ENCODE results near the gene ARAF. TPM values are rescaled to one million over a fixed set of nuclear protein-coding genes. Genes with fewer than 3 reads are reported as not detected.
A peak's percentile ranks its signal among the peaks of the same experiment; 100 is the strongest.

The ARAF gene
- total RNA-seq, 1 donor from 2014 or later, result 66.8 TPM

DNA sequence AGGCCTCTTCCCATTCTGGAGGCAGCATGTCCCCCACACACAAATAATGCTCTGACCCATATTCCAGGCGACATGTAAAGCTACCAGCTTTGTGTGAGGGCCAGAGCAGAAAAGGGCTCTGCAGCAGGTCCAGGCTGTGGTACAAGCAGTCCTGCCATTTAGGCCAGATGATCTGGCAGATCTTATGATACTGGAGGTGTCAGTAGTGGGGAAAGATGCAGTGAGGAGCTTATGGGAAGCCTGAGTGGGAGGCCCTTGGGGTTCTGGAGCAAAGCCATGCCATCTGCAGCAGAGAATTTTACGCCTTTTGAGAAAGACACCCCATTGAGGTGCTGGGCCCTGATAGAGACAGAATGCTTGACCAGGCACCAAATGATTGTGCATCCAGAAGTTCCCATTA lies 50.9 kb downstream of the ARAF start:
- TF ChIP-seq, protein P1, sequence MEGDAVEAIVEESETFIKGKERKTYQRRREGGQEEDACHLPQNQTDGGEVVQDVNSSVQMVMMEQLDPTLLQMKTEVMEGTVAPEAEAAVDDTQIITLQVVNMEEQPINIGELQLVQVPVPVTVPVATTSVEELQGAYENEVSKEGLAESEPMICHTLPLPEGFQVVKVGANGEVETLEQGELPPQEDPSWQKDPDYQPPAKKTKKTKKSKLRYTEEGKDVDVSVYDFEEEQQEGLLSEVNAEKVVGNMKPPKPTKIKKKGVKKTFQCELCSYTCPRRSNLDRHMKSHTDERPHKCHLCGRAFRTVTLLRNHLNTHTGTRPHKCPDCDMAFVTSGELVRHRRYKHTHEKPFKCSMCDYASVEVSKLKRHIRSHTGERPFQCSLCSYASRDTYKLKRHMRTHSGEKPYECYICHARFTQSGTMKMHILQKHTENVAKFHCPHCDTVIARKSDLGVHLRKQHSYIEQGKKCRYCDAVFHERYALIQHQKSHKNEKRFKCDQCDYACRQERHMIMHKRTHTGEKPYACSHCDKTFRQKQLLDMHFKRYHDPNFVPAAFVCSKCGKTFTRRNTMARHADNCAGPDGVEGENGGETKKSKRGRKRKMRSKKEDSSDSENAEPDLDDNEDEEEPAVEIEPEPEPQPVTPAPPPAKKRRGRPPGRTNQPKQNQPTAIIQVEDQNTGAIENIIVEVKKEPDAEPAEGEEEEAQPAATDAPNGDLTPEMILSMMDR (IDR thresholded peaks at IDR 0.05), result no peak
- Mint-ChIP-seq H3K4me3 (ENCODE audit: unreplicated experiment) (no peak overlapping the region), H3K9me3 (ENCODE audit: unreplicated experiment) (no peaks in the 10 kb centered on the region), H3K36me3 (ENCODE audit: unreplicated experiment) (no peaks in the 10 kb centered on the region), H3K27ac (ENCODE audit: unreplicated experiment) (no peak overlapping the region), H3K27me3 (ENCODE audit: unreplicated experiment) (peaks cover 9% of the 10 kb centered on the region), H3K4me1 (ENCODE audit: unreplicated experiment) (peaks cover 2% of the 10 kb centered on the region)
- no peak for DNase-seq (ENCODE audit: extremely low spot score, unreplicated experiment)

- no peak for DNase-seq (ENCODE audit: extremely low spot score, unreplicated experiment)
- Mint-ChIP-seq H3K4me3 (ENCODE audit: unreplicated experiment) (no peak overlapping the region), H3K27me3 (ENCODE audit: unreplicated experiment) (peaks cover 12% of the 10 kb centered on the region), H3K27ac (ENCODE audit: unreplicated experiment) (no peak overlapping the region), H3K36me3 (ENCODE audit: unreplicated experiment) (no peaks in the 10 kb centered on the region), H3K4me1 (ENCODE audit: unreplicated experiment) (peaks cover 2% of the 10 kb centered on the region), H3K9me3 (ENCODE audit: unreplicated experiment) (no peaks in the 10 kb centered on the region)
- TF ChIP-seq, protein P1 (IDR thresholded peaks at IDR 0.05), result no peak
Observed at GRCh38 chrX:47612418-47612817, 51.4 kb downstream of the ARAF start.

GRCh38 chrX:47613082-47613481 lies 52.1 kb downstream of the ARAF start:
- H3K4me3 Mint-ChIP-seq (ENCODE audit: unreplicated experiment), result no peak overlapping the region
- no peaks in the 10 kb centered on the region for H3K36me3 Mint-ChIP-seq (ENCODE audit: unreplicated experiment)
- H3K4me1 Mint-ChIP-seq (ENCODE audit: unreplicated experiment), result peaks cover 2% of the 10 kb centered on the region
- peaks cover 13% of the 10 kb centered on the region for H3K27me3 Mint-ChIP-seq (ENCODE audit: unreplicated experiment)
- no peak for DNase-seq (ENCODE audit: extremely low spot score, unreplicated experiment)
- H3K9me3 Mint-ChIP-seq (ENCODE audit: unreplicated experiment), result no peaks in the 10 kb centered on the region
- TF ChIP-seq, protein P1 (IDR thresholded peaks at IDR 0.05), result no peak
- no peak overlapping the region for H3K27ac Mint-ChIP-seq (ENCODE audit: unreplicated experiment)

GRCh38 chrX:47614618-47615017 lies 53.6 kb downstream of the ARAF start:
- Mint-ChIP-seq H3K9me3 (ENCODE audit: unreplicated experiment) (no peaks in the 10 kb centered on the region), H3K36me3 (ENCODE audit: unreplicated experiment) (no peaks in the 10 kb centered on the region), H3K27me3 (ENCODE audit: unreplicated experiment) (peaks cover 20% of the 10 kb centered on the region), H3K27ac (ENCODE audit: unreplicated experiment) (no peak overlapping the region), H3K4me3 (ENCODE audit: unreplicated experiment) (no peak overlapping the region), H3K4me1 (ENCODE audit: unreplicated experiment) (no peaks in the 10 kb centered on the region)
- no peak for DNase-seq (ENCODE audit: extremely low spot score, unreplicated experiment)
- TF ChIP-seq, protein P1 (IDR thresholded peaks at IDR 0.05), result no peak

- H3K36me3 Mint-ChIP-seq (ENCODE audit: unreplicated experiment), result no peaks in the 10 kb centered on the region
- H3K4me1 Mint-ChIP-seq (ENCODE audit: unreplicated experiment), result peaks cover 2% of the 10 kb centered on the region
- peak overlapping the region; percentile 63 for H3K4me3 Mint-ChIP-seq (ENCODE audit: unreplicated experiment)
- TF ChIP-seq, protein P1 (IDR thresholded peaks at IDR 0.05), result no peak
- H3K27ac Mint-ChIP-seq (ENCODE audit: unreplicated experiment), result no peak overlapping the region
- no peaks in the 10 kb centered on the region for H3K9me3 Mint-ChIP-seq (ENCODE audit: unreplicated experiment)
- peaks cover 20% of the 10 kb centered on the region for H3K27me3 Mint-ChIP-seq (ENCODE audit: unreplicated experiment)
- DNase-seq (ENCODE audit: extremely low spot score, unreplicated experiment), result no peak
Observed at GRCh38 chrX:47618923-47619485, 58.0 kb downstream of the ARAF start.
